ENCODE data around the gene NRN1L.

Gene NRN1L

DNA sequence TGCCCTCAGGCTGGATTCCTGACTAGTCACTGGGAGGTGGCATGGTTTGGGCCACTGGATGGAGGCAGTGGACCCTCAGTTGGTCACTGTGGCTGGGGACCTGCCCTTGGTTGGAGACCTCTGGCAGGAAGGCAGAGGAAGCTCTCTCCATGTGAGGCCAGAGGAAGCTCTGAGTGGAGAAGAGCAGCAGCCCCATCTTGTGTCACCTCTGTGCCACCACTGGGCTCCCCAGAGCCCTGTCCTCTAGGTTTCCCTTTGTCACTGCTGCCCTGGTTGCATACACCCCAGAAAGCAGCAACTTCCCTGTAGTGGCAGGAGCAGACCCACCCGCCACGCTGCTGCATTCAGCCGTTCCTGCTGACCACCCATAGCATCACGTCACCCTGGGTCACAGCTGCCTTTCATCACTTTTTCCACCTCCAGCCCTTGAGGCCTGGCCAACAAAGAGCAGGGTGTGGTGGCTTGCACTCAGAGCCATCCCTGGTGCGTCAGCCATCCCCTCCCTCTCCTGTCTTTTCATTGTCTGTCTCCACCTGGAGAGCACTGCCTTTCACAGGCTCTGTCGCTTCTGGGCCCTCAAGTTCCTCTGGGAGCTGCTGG is 35.0 kb downstream of the NRN1L start:
- no peak for DNase-seq

DNA sequence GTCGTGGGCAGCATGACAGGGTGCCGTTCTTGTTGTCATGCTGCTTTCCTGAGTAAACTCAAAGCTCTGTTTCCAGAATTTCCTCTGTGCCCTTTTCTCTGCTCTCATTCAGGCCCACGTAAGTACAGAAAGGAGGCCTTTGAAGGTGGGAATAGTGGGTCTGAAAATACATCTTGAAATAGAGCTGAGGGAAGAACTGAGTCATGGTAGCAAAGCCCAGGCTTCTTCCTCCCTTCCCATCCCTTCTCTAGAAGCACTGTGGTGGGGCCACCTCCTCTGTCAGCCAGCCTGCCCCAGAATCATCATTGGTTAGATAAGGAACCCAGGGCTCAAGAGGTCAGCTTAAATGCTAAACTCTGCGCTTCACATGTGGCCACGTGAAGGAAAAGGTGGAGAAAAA is 37.5 kb downstream of the NRN1L start:
- DNase-seq, result no peak

DNA sequence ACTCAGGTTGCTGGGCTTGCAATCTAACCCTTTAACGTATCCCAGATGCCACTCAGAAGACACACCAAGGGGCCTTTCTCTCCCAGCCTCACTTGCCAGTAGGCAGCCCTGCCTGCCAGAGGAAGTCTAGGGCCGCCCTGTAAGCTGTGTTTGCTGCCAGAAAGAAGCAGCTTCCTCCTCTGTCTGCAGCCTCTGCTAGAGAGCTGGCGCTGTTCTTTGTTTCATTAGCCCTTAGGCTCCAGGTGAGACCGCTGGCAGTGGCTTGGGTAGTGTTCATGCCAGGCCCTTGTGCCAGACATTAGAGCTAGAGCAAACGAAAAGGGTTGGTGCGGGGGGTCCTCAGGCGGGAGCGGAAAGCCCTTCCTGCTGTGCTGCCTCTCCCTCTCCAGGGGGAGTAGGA is 38.1 kb downstream of the NRN1L start:
- DNase-seq, result no peak

DNA sequence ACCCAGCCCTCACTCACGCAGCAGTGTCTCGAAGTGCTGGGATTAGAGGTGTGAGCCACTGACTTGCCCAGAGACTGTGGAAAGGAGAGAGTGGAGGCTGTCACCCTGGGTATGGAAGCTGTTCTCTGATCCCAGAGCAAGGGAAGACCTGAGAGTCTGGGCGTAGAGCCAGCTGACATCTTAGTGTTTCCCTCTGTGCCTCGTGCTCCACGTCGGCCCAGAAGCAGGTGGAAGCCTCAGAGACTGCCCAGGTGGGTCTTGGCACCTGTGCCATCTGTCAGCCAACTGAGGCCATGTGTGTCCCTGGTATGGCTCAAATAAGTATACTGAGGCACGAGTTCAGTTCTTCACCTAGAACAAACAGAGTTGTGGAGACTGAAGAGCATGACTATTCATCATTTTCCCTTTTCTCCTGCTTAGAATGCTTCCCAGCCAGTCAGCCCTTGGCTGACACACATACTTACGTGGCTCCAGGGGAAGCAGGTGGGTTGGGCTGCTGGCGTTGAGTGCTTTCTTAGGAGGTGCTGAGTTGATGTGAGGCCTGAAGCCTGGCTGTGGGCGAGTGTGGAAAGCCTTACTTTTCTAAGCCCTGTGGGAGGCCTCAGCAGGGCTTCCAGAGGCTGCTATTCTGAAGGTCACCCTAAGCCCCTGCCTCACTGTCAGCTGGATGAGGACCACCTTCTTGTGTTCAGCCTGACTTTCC is 38.9 kb downstream of the NRN1L start:
- no peak for DNase-seq

DNA sequence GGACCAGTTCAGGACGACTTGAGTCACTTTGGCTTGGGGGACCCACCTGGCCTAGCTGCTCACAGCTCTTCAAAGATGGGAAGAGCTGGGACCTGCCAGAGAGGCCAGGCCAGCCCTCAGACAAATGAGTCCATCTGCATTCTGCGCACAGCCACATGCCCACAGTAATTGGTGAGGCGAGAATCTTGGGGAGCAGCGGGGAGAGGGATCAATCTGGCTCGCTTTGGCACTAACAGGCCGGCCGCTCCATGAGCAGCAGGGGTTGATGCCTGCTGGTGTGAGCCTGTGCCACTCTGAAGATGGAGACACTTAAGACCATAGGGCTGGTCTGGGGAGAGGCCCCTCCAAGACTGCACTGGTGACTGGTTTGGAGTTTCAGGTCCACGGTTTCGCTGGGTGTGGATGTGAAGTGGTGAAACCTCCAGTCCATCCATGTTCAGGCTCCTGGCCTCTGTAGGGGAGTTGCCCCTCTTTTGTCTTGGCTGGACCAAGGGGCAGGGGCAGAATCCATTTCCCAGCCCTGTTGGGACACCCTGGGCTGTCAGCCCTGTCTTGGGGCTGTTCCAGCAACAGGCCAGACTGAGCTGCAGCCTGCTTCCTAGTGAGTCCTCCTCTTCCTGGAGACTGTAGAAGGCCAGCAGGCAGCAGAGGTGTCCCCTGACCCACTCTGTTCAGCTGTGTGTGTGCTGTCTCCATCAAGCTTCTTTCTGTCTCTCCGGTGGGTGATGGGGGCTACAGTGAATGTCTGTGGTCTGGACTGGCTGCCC is 39.6 kb downstream of the NRN1L start:
- DNase-seq, result no peak

DNA sequence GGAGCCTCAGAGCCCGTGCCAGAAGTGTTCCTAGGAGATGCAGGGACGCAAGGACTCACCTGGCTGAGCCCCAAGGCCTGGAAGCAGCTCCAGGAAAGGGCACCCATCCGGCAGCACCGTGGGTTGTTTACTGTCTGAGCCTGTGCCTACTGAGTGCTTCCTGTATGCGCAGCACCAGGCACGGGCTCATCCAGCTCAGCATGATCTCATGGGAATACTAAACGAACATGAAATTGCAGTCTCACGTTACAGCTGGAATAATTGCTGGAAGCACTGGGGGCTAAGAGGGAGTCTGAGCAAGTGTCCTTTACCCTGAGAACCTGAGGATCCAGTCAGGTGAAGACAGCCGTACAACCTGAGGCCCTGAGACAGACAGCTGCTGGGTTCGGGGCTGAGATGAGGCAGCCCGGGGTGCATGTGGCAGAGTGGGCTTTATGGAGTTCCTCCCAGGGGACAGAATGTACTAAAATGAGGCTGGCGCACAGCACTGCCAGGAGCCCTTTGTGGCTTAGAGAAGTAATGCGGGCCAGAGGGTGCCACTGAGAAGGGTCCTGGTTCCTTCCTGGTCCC is 41.6 kb downstream of the NRN1L start:
- no peak for DNase-seq

DNA sequence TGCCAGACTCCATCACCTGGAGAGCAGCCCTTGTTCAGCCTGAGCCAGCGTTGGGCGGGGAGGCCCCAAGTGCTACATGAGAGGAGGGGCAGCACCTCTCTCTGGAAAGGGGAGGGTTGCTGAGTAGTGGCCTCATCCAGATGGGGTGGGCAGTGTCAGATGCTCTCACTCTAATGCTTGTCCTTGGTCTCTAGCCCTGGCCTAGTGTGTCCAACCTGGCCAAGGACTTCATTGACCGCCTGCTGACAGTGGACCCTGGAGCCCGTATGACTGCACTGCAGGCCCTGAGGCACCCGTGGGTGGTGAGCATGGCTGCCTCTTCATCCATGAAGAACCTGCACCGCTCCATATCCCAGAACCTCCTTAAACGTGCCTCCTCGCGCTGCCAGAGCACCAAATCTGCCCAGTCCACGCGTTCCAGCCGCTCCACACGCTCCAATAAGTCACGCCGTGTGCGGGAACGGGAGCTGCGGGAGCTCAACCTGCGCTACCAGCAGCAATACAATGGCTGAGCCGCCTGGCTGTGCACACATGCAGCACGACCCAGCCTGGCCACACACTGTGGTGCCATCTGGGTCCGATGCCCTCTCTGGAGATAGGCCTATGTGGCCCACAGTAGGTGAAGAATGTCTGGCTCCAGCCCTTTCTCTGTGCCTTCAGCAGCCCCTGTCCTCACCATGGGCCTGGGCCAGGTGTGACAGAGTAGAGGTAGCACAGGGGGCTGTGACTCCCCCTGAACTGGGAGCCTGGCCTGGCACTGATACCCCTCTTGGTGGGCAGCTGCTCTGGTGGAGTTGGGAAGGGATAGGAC is 42.7 kb downstream of the NRN1L start:
- no peak for DNase-seq

DNA sequence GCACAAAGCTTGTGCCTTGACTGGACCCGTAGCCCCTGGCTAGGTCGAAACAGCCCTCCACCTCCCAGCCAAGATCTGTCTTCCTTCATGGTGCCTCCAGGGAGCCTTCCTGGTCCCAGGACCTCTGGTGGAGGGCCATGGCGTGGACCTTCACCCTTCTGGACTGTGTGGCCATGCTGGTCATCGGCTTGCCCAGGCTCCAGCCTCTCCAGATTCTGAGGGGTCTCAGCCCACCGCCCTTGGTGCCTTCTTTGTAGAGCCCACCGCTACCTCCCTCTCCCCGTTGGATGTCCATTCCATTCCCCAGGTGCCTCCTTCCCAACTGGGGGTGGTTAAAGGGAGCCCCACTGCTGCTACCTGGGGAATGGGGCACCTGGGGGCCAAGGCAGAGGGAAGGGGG is 43.5 kb downstream of the NRN1L start:
- DNase-seq, result no peak

DNA sequence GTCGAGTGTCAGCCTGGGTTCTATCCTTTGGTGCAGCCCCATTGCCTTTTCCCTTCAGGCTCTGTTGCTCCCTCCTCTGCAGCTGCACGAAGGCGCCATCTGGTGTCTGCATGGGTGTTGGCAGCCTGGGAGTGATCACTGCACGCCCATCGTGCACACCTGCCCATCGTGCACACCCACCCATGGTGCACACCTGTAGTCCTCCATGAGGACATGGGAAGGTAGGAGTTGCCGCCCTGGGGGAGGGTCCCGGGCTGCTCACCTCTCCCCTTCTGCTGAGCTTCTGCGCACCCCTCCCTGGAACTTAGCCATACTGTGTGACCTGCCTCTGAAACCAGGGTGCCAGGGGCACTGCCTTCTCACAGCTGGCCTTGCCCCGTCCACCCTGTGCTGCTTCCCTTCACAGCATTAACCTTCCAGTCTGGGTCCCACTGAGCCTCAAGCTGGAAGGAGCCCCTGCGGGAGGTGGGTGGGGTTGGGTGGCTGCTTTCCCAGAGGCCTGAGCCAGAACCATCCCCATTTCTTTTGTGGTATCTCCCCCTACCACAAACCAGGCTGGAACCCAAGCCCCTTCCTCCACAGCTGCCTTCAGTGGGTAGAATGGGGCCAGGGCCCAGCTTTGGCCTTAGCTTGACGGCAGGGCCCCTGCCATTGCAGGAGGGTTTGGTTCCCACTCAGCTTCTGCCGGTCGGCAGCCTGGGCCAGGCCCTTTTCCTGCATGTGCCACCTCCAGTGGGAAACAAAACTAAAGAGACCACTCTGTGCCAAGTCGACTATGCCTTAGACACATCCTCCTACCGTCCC is 44.1 kb downstream of the NRN1L start:
- DNase-seq, result peak; percentile 30 to 60

DNA sequence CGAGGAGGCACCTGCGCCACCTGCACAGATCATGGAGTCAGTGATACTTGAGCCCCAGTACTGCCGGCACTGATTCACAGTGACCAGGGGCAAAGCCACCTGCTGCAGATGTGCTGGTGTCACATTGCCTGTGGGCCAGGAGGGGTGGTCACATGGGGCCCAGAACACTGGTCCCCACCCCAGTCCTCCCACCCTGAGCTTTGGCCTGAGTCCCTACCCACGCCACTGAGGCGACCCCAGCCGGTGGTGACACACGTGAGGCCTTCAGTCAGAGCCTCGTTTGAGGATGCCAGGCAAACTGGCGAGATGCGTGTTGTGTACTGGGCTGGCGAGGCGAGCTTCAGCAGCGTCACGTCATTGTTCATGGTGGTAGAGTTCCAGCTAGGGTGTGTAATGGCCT is 45.5 kb downstream of the NRN1L start:
- DNase-seq, result no peak

DNA sequence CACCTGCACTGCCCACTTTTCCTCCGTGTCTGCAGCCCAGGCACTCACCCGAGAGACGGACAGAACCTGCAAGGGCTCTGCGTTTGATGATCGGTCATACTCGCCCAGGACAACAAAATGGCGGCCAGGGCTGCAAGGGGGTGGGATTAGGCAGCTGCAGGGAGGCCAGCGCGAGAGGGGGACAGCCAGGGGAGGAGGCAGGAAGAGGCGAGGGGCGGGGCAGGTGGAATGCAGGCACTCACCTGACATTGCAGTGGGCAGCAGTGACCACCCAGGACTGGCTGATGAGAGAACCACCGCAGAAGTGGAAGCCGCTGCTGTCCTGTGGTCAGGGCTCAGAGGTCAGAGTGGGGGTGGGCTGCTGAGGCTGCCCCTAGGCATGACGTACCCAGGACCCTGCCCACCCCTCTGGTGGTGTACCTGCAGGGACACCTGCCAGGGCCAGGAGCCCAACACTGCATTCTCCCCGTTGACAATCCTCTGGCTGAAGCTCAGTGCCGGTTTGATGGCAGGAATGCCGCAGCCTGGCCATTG is 46.1 kb downstream of the NRN1L start:
- DNase-seq, result no peak

DNA sequence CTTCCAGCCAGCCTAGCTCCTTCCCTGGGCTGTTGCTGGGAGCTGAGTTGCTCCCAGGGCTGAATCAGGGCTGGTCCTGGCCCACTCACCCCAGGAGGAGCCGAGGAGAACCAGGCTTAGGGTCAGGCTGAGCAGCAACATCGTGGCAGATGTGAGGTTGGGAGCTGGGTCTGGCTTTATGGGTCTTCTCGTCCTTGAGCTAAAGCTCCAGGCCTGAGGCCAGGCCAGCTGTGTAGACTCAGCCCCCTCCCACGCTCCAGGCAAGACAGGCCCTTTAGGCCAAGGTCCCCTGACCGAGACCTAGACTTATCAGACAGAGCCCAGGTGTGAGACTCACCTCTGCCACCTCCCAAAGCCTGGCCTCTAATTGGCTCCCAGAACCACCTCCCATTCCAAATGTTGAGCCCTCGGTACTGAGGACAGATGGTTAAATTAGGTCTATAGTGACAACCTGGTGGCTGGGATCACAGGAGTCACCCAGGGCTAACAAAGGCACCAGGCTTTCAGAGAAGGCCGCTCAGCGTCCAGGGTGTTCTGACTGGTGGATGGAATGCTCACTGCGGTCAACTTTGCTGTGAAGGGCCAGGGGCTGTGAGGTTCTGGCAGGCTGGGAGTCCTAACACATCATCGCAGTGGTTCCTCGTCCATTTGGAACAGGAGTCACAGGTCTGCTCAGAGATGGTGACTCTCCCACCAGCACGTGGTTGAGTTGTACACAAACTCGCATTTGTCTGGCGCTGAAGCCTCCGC is 47.2 kb downstream of the NRN1L start, which contains the start of gene CTRL:
Gene CTRL (minus strand): TSS at position 151 of the 750 bp plus-strand sequence. CDS start 10 bp downstream, at position 141.
- no peak for DNase-seq

DNA sequence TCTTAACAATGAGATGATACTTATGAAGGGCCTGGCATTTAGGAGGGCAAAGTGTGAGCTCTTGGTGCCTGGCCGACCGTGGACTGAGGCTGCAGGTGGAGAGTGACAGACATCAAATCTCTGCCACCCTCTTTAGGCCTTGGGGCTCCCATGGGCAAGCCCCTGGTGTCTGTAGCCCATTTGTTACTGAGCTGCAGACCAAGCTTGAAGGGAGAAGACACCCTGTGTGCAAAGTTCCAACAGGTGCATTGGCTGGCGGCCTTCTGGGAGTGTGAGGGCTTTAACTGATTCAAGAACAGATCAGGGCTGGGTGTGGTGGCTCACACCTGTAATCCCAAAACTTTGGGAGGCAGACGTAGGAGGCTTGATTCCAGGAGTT is 47.8 kb downstream of the NRN1L start:
- no peak for DNase-seq

DNA sequence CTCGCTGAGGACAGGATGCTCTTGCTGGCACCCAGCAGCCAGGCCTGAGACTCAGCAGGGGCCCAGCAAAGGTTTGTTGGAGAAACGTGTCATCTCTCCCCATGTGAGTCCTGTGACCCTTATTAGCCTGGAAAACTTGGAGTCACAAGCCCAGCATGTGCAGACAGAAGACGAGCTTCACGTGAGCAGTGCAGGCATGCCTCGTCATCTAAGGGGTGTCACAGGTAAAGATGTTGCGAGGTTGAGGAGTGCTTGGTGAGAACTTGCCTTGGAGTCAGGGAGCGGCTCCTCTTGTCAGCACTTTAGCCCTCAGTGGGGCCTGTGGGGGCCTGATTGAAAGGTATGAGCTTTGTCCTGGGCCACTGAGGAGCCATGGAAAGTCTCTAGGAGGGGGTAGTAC is 49.1 kb downstream of the NRN1L start:
- no peak for DNase-seq

DNA sequence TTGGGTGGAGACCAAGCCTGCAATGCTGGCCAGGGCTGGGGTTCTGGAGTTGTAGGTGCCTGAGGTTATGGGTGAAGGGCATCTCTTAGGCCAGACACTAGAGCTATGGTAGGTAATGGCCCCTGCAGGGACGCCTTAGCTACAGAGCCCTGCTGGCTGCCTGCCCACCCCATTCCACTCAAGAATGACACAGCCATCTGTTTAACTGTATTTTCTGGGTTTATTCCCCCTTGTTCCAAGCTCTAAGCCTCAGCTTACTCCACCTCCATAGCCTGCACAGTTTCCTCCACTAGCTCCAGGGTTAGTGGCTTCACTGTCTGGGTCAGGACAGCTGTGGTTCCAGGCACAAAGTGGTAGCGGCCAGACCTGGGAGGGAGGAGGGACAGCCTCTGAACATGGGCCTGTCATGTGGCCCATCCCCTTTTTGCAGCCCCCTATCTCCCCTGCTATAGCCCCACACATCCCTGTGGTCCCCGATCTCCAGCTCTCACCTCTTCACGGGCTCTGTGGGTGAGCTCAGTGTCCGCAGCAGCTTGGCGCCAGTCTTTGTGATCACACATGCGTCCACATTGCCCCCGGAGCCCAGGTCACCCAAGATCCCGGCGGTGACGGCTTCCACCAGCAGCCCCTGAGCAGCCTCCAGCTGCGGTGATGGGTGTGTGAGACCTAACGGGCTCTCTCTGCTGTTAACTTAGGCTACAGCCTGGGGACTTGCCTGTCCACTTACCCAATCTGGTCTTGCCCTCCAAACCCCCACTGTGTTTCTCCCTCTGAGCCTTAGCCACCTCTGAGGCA is 49.8 kb downstream of the NRN1L start:
- DNase-seq, result no peak

DNA sequence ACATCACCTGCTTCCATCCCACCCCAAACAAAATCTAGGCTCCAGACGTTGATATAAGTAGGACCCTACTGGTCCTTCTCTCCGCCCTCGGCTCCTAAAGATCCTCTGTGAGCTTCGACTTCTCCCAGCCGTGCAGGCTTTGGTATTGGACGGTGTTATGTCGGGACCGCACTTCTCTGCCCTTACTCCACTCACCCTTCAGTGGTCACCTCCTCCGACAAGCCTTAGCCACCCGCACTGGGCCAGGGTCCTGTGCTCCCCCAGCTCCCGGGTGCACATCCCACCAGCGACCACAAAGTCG is 50.4 kb downstream of the NRN1L start:
- no peak for DNase-seq

DNA sequence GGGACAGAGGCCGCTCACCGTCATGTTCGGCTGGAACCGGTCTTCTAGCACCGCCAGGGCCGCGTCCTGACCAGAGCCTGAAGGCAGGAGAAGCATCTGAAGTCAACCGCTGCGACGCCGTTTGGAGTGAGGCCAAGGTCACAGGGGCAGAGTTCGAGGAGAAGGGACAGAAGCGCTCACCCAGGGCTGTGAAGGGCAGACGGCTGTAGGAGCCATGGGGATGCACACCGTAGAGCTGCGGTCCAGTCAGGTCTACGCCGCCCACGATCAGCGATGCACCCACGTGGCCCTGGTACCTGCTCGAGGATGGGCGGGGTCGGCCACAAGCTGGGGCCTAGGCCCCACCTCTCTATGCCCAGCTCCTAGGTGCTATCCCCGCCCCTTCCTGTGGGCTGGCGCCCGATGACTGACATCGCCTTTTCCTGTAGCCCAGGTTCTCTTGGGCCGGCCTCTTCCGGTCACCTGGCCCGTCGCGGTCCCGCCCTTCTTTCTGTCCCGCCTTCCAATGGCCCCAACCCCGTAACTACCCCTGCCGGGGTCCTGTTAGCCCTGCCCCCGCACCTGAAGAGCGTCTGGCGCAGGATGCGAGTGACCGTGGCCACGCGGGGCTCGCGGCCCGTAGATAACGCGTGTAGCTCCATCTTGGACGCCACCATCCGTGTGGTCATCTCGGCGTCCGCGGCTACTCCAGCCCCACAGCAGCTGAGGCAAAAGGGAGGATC is 50.9 kb downstream of the NRN1L start:
- peak; percentile 86 to 87 for DNase-seq

Data from inflammatory macrophage treated with lipopolysaccharide for 1 hour (primary cell).